Occipital lobe (tissue), 2 donors: ENCODE data around the gene SH3D19. TPM values are rescaled to one million over a fixed set of nuclear protein-coding genes. Genes with fewer than 3 reads are reported as not detected.
"Not testable (repeated sequence)": the region's sequence is repeated elsewhere in the genome, so short reads cannot be mapped to it uniquely, and the experiment has no call there.

Experiments used
- DNase-seq: peaks from one replicate; lab custom pipeline; 2025; lab: John Stamatoyannopoulos, UW
- total RNA-seq: library from RNA; depleted of rRNA; stranded (reverse); fragments of >200 nt; gene quantifications from one replicate; pipeline ENCODE4 v1.2.3, GENCODE V29; 2014

Gene SH3D19
- 5.5 TPM for total RNA-seq

- peak; percentile 33 for DNase-seq
These were observed at the start of gene SH3D19 for GRCh38 chr4:151325111-151325948. SH3D19 (minus strand) TSS chr4:151325605; CDS start chr4:151325352, 253 bp downstream.

DNA sequence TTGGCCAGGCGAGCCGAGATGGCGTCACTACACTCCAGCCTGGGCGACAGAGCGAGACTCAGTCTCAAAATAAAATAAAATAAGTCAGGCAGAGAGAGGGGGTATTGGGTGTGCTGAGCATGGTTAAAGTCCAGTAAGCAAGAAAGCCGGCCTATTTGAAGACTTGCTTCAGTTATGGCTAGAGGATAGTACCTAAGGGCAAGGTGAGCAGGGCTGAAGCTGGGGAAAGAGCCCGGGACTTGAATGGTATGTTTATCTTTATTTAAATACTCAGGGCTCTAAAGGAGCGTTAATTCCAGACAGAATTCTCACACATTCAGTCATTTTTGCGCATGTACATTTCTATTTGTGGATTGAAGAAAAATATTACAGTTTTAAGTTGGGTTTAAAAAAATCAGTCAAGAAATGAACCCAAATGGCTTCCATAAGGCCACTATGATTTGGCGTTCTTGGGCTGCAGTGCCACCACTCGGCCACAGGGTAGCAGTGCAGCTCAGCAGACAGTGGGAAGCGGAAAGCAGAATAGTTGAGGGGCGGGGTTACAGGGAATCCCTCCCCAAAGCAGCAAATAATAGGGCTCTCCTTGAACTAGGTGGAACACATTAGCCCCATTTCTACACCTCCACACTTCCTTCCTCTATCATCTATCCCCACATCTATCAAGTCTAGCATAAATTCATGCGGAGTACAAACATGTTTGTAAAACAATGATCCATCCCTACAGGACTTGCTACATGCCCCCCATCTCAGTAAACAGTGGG lies 37.2 kb upstream of the SH3D19 start:
- peak; percentile 44 for DNase-seq

- DNase-seq = no peak
These were observed 36.6 kb upstream of the SH3D19 start for GRCh38 chr4:151361966-151362365.

- no peak for DNase-seq
These were observed 35.7 kb upstream of the SH3D19 start for GRCh38 chr4:151361126-151361525.

DNA sequence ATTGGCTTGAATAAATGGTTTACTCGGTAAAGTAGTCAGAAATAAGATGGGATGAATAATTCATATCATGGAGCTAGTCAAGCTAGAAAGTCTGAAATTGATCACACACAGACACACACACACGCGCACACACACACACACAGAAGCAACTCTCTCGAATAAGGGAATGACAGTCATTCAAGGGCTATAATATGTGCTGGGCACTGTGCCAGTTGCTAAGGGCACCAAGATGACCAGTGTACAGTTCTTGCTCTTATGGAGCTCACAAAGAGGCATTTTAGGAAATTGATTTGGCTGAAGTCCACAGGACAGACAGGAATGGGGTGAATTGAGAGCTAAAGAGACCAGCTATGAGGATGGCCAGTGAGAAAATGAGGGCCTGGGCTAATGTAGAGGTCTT lies 34.2 kb upstream of the SH3D19 start:
- no peak for DNase-seq

DNA sequence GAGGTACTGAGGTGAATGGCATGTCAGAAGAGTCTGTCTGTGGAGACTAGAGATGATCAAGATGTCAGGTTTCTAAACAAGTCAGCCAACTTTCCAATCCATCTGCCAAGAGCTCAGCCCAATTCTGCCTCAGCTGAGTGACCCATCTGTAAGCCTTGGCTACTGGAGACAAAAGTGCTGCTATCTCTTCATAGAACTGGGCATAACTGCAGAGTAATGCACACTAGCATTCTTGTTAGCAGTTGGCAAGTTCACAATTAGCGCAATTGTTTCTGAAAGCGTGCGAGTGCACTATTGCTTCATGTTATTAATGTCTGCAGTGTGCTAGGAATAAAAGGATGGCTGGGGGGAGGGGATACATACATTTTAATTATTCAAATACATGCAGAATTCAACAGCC lies 32.9 kb upstream of the SH3D19 start:
- peak; percentile 67 for DNase-seq

GRCh38 chr4:151356510-151356909 lies 31.1 kb upstream of the SH3D19 start:
- no peak for DNase-seq

- no peak for DNase-seq
These were observed 29.8 kb upstream of the SH3D19 start for GRCh38 chr4:151355155-151355554.

- no peak for DNase-seq
These were observed 22.3 kb upstream of the SH3D19 start for GRCh38 chr4:151347490-151348235.

DNA sequence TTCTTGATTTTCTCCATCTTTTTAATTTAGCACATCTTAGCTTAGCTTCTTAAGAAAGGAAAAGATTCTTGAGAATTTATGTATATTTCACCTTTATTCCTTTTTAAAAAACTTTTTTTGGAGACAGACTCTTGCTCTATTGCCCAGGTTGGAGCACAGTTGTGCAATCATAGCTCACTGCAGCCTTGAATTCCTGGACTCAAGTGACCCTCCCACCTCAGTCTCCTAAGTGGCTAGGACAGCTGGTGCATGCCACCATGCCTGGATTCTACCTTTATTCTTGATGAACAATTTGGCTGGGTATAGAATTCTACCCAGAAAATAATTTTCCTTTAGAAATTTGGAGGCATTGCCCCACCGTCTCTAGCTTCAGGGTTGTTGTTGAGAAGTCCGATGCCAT lies 19.5 kb upstream of the SH3D19 start:
- DNase-seq = no peak

- DNase-seq = no peak
These were observed 15.5 kb upstream of the SH3D19 start for GRCh38 chr4:151340751-151341385.

DNA sequence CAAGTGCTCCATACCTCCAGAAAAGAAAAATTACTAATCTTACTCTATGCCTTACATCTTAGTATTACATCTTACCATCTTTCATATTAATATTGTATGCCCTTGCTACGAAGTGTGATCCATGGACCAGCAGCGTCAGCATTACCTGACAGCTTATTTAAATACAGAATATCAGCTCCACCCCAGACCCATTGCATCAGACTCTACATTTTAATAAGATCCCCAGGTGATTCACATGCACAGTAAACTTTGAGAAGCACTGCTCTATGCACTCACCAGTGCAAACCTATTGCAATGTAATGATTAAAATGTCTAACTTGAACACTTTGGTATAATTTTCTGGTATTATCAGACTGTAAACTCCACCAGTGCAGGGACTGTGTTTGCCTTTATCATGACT lies 14.1 kb upstream of the SH3D19 start:
- DNase-seq = no peak

DNA sequence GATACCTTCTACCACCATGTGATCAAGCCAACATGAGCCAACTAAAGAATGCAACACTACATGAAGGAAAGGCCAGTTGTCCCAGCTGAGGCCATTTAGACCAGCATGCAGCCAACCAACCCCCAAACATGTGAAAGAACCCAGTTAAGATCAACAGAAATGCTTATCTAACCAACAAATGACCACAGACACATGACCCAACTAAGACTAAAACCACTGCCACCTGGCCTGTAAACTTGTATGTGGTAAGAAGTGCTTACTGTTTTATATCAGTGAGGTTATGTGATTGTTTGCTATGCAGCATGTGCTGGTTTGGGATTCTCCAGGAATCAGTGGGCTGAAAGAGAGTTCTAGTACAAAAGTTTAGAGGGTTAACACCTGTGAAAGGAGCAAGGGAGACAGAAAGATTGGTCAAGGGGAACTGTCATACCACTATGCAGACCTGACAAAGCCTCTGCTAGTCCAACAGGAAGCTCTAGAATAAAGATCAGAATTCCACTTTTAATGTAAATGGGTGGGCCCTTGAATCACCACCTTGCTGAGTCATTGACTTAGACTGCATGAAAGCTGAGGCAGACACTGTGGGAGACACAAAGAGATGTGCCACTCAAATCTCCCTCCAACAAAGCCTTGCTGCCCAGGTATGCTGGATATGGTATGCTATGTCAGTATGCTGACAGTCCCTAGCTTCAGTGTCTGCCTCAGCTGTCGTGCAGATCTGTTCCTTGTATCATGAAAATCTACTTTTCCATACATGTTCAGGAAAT lies 6.1 kb upstream of the SH3D19 start:
- no peak for DNase-seq

- no peak for DNase-seq
These were observed 4.0 kb upstream of the SH3D19 start for GRCh38 chr4:151329217-151330007.

DNA sequence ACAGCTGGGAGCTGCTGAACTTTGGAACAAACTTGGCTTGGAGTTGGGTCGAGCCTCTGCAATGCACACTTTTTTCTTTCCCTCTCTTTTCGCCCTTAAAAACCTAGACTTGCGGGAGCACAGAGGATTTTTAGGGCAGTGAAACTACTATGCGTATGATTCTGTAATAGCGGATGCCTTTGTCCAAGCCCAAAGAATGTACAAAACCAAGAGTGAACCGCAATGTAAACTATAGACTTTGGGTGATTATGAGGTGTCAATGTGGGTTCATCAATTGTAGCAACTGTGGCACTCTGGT lies 493 bp upstream of the SH3D19 start:
- no peak for DNase-seq

- peak; percentile 63 for DNase-seq
These were observed 674 bp downstream of the SH3D19 start for GRCh38 chr4:151324752-151325110.

DNA sequence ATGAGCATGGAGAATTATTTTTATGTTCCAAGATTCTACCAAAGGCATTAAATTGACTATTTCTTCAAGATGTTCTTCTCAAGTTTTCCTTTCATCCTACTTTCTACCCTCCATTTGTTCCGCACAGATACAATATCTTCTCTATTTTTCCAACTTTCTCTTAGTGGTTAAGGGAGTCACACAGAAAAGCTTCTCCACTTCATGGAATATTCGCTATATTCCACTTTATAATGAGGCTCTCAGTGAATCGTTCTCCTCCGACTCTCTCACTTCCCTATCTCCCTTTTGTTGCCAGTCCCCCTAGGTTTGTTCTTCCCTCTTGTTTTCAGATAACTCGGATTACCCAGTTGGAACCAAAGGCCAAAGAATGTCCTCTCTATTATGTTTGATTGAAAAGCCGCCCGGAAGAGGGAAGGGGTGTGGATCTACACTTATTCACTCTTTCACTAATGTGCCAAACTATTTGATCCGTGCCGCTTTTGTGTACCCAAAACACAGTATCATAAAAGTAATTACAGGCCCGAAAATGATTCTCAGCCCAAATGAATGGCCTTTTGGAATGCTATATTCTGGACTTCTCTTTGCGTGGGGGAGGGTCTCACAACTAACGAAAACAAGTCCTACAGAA lies 1.2 kb downstream of the SH3D19 start:
- DNase-seq = no peak

- DNase-seq = no peak
These were observed 1.7 kb downstream of the SH3D19 start for GRCh38 chr4:151323667-151324066.

GRCh38 chr4:151322570-151322969 lies 2.8 kb downstream of the SH3D19 start:
- DNase-seq = no peak

GRCh38 chr4:151322161-151322560 lies 3.2 kb downstream of the SH3D19 start:
- DNase-seq = not testable (repeated sequence)
